ENCODE measurements around the gene NRXN3.

DNA sequence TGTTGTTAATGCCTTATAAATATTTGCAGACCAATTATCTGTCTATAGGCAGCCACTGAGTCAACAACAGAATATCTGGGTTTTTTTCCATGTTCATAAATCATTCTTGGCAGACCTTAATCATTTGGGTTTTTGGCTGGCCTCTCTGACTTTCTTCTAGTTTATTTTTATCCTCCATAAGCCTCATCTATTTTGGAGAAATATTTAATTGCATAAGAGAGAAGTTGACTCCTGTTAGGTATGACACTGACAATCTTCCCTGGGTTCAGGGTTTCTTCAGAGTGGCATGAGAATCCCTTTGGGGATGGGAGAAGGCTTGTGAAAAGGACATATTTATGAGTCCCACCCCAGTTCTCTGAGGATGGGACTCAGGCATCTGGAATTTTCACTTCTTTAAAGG is 299.8 kb downstream of the NRXN3 start:
- TF ChIP-seq, protein P1, sequence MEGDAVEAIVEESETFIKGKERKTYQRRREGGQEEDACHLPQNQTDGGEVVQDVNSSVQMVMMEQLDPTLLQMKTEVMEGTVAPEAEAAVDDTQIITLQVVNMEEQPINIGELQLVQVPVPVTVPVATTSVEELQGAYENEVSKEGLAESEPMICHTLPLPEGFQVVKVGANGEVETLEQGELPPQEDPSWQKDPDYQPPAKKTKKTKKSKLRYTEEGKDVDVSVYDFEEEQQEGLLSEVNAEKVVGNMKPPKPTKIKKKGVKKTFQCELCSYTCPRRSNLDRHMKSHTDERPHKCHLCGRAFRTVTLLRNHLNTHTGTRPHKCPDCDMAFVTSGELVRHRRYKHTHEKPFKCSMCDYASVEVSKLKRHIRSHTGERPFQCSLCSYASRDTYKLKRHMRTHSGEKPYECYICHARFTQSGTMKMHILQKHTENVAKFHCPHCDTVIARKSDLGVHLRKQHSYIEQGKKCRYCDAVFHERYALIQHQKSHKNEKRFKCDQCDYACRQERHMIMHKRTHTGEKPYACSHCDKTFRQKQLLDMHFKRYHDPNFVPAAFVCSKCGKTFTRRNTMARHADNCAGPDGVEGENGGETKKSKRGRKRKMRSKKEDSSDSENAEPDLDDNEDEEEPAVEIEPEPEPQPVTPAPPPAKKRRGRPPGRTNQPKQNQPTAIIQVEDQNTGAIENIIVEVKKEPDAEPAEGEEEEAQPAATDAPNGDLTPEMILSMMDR (IDR thresholded peaks at IDR 0.05 in 4 of 5, conservative IDR thresholded peaks at IDR 0.05 in 1 of 5) = no peak
- no peak for TF ChIP-seq POLR2A (IDR thresholded peaks at IDR 0.05)
